ENCODE measurements around the gene KMT2C.
"Not testable (repeated sequence)": the region's sequence is repeated elsewhere in the genome, so short reads cannot be mapped to it uniquely, and the experiment has no call there.

Gene KMT2C

DNA sequence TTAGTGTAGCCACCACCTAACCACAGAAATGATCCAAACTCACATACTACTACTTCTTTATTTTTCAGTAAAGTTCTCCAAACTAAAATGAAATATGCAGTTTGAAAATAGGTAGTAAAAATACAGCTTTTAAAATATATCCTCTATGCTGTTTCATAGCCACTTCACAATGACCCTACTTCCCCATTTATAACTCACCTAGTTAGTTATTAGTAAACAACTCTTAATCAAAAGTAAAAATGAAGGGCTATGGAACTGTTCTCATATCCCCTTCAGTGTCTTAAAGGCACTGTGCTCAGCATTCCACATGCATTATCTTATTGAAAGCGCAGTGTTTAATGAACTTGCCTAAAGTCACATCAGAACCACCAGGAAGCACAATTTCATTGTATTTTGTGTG is 43.5 kb downstream of the KMT2C start:
- ChIA-PET POLR2A (no interaction called here), CTCF (no interaction called here)
- Histone ChIP-seq H3K4me3 (ENCODE audit: low read depth, low read length) (no peak overlapping the region), H3K4me1 (ENCODE audit: control insufficient read depth, insufficient read depth, low read length) (no peaks in the 10 kb centered on the region), H3K36me3 (ENCODE audit: control insufficient read depth in 2 of 2, insufficient read depth in 1 of 2, low read length in 2 of 2) (no peaks in the 10 kb centered on the region), H3K9me3 (ENCODE audit: control insufficient read depth, insufficient read depth, low read depth, low read length) (no peaks in the 10 kb centered on the region), H3K27ac (ENCODE audit: extremely low read depth, low read depth, low read length) (no peak overlapping the region)
- no peak for TF ChIP-seq ZBTB1 (tag by site-specific recombination; IDR thresholded peaks at IDR 0.05)
- no peak for TF ChIP-seq ZNF664 (tag by site-specific recombination; IDR thresholded peaks at IDR 0.05)
- TF ChIP-seq ZNF747 (tag by site-specific recombination; IDR thresholded peaks at IDR 0.05) = no peak
- TF ChIP-seq ZNF157 (tag by site-specific recombination; IDR thresholded peaks at IDR 0.05) = no peak
- TF ChIP-seq, protein P1, sequence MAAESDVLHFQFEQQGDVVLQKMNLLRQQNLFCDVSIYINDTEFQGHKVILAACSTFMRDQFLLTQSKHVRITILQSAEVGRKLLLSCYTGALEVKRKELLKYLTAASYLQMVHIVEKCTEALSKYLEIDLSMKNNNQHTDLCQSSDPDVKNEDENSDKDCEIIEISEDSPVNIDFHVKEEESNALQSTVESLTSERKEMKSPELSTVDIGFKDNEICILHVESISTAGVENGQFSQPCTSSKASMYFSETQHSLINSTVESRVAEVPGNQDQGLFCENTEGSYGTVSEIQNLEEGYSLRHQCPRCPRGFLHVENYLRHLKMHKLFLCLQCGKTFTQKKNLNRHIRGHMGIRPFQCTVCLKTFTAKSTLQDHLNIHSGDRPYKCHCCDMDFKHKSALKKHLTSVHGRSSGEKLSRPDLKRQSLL (tag by site-specific recombination; IDR thresholded peaks at IDR 0.05) = no peak
- TF ChIP-seq, protein P2, sequence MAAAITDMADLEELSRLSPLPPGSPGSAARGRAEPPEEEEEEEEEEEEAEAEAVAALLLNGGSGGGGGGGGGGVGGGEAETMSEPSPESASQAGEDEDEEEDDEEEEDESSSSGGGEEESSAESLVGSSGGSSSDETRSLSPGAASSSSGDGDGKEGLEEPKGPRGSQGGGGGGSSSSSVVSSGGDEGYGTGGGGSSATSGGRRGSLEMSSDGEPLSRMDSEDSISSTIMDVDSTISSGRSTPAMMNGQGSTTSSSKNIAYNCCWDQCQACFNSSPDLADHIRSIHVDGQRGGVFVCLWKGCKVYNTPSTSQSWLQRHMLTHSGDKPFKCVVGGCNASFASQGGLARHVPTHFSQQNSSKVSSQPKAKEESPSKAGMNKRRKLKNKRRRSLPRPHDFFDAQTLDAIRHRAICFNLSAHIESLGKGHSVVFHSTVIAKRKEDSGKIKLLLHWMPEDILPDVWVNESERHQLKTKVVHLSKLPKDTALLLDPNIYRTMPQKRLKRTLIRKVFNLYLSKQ (tag by site-specific recombination; IDR thresholded peaks at IDR 0.05; ENCODE audit: borderline replicate concordance) = no peak
- no peak for TF ChIP-seq ZNF302 (tag by site-specific recombination; IDR thresholded peaks at IDR 0.05; ENCODE audit: low read depth)
- no peak for TF ChIP-seq YY1 (tag by site-specific recombination; IDR thresholded peaks at IDR 0.05)
- TF ChIP-seq, protein P3, sequence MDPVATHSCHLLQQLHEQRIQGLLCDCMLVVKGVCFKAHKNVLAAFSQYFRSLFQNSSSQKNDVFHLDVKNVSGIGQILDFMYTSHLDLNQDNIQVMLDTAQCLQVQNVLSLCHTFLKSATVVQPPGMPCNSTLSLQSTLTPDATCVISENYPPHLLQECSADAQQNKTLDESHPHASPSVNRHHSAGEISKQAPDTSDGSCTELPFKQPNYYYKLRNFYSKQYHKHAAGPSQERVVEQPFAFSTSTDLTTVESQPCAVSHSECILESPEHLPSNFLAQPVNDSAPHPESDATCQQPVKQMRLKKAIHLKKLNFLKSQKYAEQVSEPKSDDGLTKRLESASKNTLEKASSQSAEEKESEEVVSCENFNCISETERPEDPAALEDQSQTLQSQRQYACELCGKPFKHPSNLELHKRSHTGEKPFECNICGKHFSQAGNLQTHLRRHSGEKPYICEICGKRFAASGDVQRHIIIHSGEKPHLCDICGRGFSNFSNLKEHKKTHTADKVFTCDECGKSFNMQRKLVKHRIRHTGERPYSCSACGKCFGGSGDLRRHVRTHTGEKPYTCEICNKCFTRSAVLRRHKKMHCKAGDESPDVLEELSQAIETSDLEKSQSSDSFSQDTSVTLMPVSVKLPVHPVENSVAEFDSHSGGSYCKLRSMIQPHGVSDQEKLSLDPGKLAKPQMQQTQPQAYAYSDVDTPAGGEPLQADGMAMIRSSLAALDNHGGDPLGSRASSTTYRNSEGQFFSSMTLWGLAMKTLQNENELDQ (tag by site-specific recombination; IDR thresholded peaks at IDR 0.05; ENCODE audit: low read depth) = no peak
- TF ChIP-seq, protein P4, sequence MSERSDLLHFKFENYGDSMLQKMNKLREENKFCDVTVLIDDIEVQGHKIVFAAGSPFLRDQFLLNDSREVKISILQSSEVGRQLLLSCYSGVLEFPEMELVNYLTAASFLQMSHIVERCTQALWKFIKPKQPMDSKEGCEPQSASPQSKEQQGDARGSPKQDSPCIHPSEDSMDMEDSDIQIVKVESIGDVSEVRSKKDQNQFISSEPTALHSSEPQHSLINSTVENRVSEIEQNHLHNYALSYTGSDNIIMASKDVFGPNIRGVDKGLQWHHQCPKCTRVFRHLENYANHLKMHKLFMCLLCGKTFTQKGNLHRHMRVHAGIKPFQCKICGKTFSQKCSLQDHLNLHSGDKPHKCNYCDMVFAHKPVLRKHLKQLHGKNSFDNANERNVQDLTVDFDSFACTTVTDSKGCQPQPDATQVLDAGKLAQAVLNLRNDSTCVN (tag by site-specific recombination; optimal IDR thresholded peaks at IDR 0.05) = no peak
- no peak for TF ChIP-seq ZIC2 (tag by site-specific recombination; IDR thresholded peaks at IDR 0.05)
- TF ChIP-seq ZNF645 (tag by site-specific recombination; IDR thresholded peaks at IDR 0.05) = no peak
- TF ChIP-seq, protein P5, sequence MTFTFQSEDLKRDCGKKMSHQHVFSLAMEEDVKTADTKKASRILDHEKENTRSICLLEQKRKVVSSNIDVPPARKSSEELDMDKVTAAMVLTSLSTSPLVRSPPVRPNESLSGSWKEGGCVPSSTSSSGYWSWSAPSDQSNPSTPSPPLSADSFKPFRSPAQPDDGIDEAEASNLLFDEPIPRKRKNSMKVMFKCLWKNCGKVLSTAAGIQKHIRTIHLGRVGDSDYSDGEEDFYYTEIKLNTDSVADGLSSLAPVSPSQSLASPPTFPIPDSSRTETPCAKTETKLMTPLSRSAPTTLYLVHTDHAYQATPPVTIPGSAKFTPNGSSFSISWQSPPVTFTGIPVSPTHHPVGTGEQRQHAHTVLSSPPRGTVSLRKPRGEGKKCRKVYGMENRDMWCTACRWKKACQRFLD (tag by site-specific recombination; IDR thresholded peaks at IDR 0.05) = no peak
- no peak for TF ChIP-seq ZSCAN30 (tag by site-specific recombination; IDR thresholded peaks at IDR 0.05)

DNA sequence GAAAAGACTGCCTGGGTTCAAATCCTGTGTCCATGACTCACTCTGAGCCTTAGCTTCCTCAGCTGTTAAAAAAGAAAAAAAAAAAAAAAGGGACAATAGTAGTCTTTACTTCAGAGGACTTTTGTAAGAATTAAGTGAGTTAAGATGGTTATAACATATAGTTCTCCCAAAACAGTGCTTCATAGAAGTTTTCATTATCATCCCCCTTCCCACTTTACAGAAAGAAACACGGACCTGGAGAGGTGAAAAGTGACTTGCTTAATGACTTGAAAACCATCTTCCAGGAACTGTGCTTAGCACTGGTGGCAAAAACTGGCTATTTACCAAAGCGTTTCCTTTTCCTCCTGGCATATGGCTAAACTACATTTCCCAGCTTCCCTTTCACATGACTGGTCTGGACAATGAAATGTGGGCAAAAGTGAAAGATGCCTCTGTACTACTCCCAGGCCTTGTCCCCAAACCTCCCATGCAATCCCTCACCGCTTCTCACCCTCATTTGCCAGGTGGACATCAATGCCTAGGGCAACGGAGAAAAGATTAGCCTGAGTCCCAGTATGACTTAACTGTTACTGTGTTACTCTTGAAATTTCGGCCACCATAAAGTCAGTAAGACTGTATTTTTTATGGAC is 49.6 kb downstream of the KMT2C start:
- CTCF ChIA-PET; H3K27ac ChIP-seq (ENCODE audit: extremely low read depth, low read depth, low read length); POLR2A ChIA-PET; H3K4me1 ChIP-seq (ENCODE audit: control insufficient read depth, insufficient read depth, low read length); H3K36me3 ChIP-seq (ENCODE audit: control insufficient read depth in 2 of 2, insufficient read depth in 1 of 2, low read length in 2 of 2); H3K4me3 ChIP-seq (ENCODE audit: low read depth, low read length); H3K9me3 ChIP-seq (ENCODE audit: control insufficient read depth, insufficient read depth, low read depth, low read length): not testable (repeated sequence)
- TF ChIP-seq ZNF335 (tag by site-specific recombination; conservative IDR thresholded peaks at IDR 0.05) (0 out of 2 replicates have a peak, but pooled peaks have one; percentile 18), MZF1 (tag by site-specific recombination; IDR thresholded peaks at IDR 0.05; ENCODE audit: borderline replicate concordance) (peak; percentile 54; the same call in 1 of the 2 replicates)
